AG08396 (cell line): ENCODE data around the gene RAMACL.
"Not testable (repeated sequence)": the region's sequence is repeated elsewhere in the genome, so short reads cannot be mapped to it uniquely, and the experiment has no call there.

Source experiments
- DNase-seq: peaks from one replicate; pipeline ENCODE4 v3.0.0; 2012; ENCODE audit warnings: low spot score, mixed read lengths

RAMACL gene

GRCh38 chr6:166586424-166587156 is at the start of gene RAMACL:
Gene RAMACL (minus strand): TSS chr6:166586678. CDS start chr6:166586477, 201 bp downstream.
- no peak for DNase-seq

DNA sequence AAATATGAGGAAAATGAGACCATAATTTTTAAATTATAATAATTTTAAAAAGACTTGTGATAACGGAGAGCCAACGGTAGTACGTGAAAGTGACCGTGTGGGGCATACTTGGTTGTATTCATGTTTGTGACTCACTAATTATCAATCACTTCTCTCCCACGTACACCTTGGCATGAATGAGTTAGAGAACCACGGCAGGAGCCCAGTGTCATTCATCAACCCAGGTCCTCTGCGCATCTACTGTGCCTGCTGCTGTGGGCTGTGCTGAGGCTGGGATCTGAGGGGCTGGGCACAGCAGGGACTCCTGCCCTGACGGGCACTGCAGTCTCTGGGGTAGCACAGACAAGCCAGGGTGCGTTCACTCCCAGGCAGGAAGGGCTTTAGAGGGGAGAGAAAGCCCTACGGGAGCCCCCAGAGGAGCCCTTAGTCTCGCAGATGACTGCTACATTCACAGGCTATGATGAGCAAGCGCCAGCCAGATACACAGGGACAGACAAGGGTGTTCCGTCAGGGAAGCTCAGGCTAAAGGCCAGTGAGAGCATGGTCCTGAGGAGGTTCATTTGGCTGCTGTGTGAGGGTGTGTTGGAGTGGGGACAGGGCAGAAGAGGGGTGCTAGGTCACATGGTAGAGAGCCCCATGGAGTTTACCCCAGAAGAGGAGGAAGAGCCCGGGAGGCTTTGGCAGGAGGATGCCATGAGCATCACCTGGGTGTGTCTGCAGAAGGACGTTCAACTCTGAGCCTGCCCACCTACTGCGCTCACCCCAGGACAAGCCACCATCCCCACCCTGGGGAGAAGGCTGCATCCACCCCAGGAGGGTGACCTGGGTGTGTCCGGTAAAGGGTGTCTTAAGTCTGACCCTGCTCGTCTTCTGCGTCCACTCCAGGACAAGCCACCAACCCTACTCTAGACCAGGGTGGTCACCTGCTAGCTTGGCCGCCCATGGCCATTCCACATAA is 48.8 kb upstream of the RAMACL start:
- no peak for DNase-seq

GRCh38 chr6:166634581-166634980 is 48.1 kb upstream of the RAMACL start:
- not testable (repeated sequence) for DNase-seq

DNA sequence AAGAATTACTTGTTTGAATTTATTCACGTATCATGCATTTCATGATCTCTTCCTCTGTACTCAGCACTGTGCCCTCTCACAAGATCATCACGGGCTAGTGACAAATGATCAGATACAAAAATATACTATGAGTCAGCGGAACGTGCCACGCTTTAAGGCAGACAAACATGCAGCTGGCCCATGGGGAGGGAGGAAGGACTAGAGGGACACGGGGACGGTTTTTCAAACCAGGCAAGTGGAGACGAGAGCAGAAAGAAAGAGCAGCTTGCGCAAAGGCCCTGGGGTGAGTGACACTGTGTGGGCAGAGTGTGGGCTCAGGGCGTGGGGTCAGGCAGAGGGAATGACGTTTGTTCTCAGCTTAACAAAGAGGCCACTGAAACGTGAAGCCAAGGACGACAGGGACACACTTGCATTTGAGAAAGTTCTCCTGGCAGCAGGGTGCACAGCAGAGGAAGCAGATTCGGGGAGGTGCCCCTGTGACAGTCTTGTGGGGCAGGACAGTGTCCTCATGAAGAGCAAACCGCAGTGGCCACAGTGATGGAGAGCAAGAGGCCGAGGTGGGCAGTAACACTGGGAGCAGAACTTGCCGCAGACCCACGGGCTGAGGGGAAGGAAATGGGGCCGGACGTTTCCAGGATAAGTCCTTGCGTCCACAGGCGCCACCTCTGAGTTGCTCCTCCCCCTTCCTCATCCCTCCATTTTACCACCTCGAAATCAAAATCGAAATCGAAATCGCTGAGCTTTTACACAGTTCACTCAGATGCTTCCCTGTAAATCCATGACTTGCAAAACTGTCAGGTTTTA is 47.5 kb upstream of the RAMACL start:
- DNase-seq, result peak; percentile 60

DNA sequence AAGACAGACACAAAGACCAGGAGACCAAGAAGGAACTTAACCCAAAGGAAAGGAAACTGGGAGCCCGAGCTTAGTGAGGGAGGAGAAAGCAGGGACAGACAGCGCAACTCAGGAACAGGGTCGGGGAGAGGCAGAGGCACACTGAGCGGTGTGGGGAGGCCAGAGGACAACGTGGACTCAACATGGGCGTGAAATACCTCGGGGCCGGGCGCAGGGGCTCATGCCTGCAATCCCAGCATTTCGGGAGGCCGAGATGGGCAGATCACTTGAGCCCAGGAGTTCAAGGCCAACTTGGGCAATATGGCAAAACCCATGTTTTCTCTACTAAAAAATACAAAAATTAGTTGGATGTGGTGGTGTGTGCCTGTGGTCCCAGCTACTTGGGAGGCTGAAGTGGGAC is 46.3 kb upstream of the RAMACL start:
- DNase-seq, result no peak

DNA sequence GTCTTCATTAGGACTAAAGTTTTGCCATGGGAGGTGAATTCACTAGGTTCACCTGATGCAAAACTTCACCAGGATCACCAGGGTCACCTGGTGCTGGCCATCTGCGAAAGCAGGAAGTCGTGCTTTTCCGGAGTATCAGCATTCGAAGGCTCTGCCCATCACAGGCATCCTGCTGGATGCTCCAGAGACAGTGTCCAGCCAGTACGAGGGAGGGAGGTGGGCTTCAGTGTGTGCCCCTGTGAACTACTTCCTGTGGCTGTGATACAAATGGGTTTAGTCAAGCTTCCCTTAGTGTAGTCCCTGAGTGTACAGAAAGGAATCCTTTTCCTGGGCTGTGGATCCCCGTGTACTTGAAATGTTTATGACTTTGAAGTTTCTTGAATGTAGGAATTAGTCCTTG is 44.0 kb upstream of the RAMACL start:
- DNase-seq, result no peak

GRCh38 chr6:166629628-166630027 is 43.1 kb upstream of the RAMACL start:
- peak; percentile 56 for DNase-seq

DNA sequence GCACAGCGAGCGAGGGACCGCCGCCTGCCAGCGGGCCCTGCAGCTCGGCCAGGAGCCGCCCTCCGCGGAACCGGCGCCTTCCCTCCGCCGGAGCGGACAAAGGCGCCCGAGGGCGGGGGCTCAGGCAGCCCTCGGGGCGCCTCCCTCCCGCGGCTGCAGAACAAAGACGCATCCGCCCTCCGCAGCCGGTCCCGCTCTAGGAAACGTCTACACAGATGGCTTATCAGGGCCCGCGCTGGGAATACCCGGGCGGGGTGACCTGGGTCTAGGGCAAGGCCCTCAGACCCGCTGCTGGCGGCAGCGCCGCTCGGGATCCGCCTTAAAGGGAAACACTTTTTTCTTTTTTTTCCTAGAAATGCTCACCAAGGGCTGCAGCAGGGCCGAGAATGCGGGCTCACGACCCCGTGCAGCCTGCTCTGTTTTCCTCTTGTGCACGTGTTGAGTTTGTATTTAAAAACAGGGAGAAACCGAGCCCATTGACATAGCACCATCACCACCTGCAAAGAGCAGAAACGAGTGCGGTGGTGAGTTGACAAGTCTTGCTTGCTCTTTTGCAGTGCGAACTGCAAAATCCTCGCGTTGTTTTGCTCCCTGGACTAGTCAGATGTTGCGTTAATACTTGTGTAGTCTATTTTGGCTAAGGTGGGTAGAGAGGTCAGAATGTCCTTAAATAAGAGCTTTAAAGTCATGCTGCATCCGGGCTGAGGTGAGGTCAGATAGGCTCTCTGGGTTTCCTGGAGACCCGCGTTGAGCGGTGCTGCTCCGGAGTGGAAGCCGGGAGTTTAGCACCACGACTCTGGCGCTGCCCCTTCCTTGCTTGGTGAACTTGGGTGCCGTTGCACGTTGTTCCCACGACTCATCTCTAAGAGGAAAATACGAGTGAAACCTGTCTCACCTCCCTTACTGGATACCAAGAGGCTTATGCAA is 41.7 kb upstream of the RAMACL start:
- DNase-seq, result peak; percentile 65

GRCh38 chr6:166627033-166627874 is 40.8 kb upstream of the RAMACL start, which contains the start of gene RPS6KA2:
Gene RPS6KA2 (minus strand): TSS chr6:166627251. CDS start chr6:166627019, 232 bp downstream.
- DNase-seq, result peak; percentile 98

DNA sequence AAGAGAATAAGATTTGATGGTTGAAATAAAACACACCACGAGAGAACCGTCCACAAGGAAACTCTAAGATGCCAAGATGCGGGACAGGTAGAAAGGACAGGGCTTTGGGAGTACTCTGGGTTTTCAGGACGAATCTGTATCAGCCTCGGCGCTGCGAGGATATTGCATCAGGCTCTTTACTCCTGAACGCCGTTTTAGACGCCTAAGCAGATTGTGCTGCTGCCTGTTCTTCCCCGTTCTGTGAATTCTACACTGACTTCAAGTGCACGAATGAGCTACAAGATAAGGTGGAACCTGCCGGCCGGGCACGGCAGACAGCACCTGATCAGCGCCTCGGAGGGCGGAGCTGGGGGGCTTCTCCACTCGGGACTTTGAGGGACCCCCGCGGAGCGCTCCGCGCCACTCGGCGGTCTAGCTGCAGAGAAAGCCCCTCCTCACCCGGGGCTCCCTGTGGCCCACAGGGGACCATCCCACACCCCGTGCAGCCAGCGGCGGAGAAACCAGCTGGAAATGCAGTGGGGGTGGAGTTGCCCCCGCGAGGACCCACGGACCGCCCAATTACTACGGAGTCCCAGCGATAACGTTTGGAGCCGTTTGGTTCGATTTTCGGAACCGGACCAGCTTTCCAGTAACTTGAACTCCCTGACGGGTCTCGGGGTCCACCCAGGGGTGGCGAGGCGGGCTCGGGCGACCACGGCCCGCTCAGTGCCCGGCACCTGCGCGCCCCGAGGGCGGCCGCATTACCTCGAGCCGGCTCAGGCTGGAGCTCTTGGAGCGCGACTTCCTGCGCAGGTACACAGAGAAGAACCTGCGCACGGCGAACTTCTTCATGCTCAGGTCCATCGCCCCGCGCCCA is 39.9 kb upstream of the RAMACL start:
- DNase-seq, result no peak

DNA sequence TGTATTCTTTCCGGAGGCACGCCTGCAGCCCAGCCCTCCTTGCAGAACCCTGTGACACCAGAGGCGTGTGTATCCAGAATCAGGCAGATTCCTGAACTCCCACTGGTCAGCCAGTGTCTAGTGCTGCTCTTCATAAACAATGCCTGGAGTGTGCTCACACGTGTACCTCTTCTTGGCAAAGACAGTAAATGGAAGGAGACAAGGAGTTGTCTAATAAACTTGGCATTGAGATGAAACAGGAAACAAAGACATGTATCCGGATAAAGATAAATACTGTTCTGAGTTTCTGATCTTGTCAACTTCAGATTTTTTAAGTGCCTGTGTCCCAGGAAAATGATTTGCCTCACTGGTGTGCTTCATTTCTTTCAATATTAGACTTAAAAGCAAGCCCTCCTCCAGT is 38.9 kb upstream of the RAMACL start:
- DNase-seq, result no peak

- no peak for DNase-seq
Measured at GRCh38 chr6:166624275-166624674, 37.8 kb upstream of the RAMACL start.

GRCh38 chr6:166623318-166623717 is 36.8 kb upstream of the RAMACL start:
- no peak for DNase-seq

- DNase-seq, result no peak
Measured at GRCh38 chr6:166621114-166621540, 34.6 kb upstream of the RAMACL start.

DNA sequence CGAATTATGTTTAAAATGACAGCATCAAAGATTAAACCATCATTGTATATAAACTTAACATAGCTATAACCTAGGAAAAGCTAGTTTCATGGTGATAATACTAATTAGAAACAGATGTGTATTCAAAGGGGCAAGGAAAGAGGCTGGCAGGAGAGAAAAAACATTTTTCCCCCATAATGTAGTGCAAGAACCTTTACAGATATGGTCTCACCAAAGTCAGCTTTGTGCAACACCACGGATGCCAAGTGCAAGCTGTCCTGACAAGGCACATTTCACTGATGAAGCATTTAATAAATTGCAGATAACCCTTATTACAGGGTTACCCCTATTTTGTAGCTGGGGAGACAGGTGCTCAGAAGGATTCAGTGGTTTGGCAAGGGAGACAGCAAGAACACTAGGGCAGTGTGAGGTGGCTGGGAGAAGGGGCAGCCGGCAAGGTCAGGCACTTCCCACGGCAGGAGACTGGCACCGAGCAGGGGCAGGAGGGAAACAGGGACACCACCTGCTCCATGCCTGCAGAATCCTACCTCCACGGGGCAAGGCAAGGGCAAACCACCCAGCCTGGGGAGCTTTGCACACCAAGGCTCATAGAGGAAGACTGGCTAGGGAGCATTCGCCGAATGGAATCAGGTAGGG is 34.1 kb upstream of the RAMACL start:
- no peak for DNase-seq

DNA sequence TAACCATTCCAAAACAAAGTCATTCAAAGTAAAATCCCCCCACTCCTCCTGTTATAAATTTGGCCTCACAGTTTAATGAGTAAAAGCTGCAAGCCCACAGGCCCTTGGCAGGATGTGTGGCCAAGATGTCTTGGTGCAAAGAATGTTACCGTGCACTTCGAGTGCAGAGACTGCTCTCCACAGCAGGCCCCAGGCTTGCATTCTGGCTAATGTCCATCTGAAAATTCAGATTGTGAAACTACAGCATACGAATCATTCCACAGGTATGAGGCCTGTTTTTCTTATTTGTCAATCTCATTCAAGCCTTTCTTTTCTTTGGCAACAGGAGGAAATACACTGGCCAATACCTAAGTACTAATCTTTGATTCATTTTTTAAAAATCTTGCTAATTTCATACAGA is 33.4 kb upstream of the RAMACL start:
- peak; percentile 80 for DNase-seq

- DNase-seq, result no peak
Measured at GRCh38 chr6:166618866-166619761, 32.6 kb upstream of the RAMACL start.
